SK-N-MC (cell line): ENCODE results near the gene COL27A1.
"Not testable (repeated sequence)": the region's sequence is repeated elsewhere in the genome, so short reads cannot be mapped to it uniquely, and the experiment has no call there.

Experiments used
- DNase-seq: peaks from one replicate; pipeline ENCODE4 v3.0.0-alpha.2; 2011; ENCODE audit warnings: low read depth, low spot score
- H3K27ac ChIP-seq: fragments of 200-600 bp; sonication (generic); 2 replicates; pipeline ENCODE4 v1.5.1; 2016; ENCODE audit warnings: mixed run types
- H3K36me3 ChIP-seq: fragments of 200-600 bp; sonication (generic); 2 replicates; pipeline ENCODE4 v1.6.1; 2017; ENCODE audit warnings: antibody characterized with exemption, low read length, mixed read lengths; ENCODE audit not compliant: insufficient read depth
- H3K4me3 ChIP-seq: fragments of 200-600 bp; sonication (generic); 2 replicates; pipeline ENCODE4 v1.5.1; 2016
- H3K9ac ChIP-seq: fragments of 200-600 bp; sonication (generic); 2 replicates; pipeline ENCODE4 v1.8.0; 2017; ENCODE audit warnings: mixed run types, mixed read lengths; ENCODE audit not compliant: insufficient read length
- H3K9me3 ChIP-seq: fragments of 200-600 bp; sonication (generic); 2 replicates; pipeline ENCODE4 v1.6.1; 2017; ENCODE audit warnings: low read depth, mild to moderate bottlenecking, antibody characterized with exemption, low read length, moderate library complexity, mixed read lengths
- EZH2 ChIP-seq: fragments of 200-600 bp; sonication (generic); IDR thresholded peaks from one replicate; pipeline ENCODE4 v1.6.1; 2017; ENCODE audit warnings: antibody characterized with exemption
- FOXP2 ChIP-seq: optimal IDR thresholded peaks from 2 replicates; pipeline ENCODE3; 2011; ENCODE audit warnings: mild to moderate bottlenecking, moderate library complexity; ENCODE audit not compliant: insufficient read depth; ENCODE audit errors: extremely low read length, control extremely low read depth
- POLR2AphosphoS5 ChIP-seq: IDR thresholded peaks from 2 replicates; pipeline ENCODE4 v1.6.1; 2012; ENCODE audit warnings: mild to moderate bottlenecking, low read depth, low read length, borderline replicate concordance

The COL27A1 gene

DNA sequence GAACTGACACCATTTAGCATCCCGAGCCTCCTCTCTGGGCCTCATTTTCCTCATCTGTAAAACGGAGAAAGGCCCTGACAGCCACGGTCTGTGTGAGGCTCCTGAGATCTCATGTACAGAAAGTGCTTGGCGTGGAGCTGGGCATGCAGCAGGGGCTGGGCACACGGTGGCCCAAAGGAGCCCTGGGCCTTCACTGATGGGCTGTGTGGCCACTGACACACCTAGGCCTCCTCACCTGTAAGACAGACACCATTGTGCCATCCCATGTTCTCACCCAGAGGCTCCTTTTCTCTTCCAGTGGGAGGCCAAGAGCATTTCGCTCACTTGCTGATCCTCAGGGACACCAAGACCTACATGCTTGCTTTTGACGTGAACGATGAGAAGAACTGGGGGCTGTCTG is 169.2 kb downstream of the COL27A1 start:
- no peak overlapping the region for H3K9ac ChIP-seq
- H3K27ac ChIP-seq, result no peak overlapping the region
- H3K4me3 ChIP-seq, result no peak overlapping the region
- no peak for DNase-seq
- H3K36me3 ChIP-seq, result no peaks in the 10 kb centered on the region
- no peak for TF ChIP-seq EZH2
- no peak for TF ChIP-seq POLR2AphosphoS5
- TF ChIP-seq FOXP2, result no peak
- no peaks in the 10 kb centered on the region for H3K9me3 ChIP-seq

DNA sequence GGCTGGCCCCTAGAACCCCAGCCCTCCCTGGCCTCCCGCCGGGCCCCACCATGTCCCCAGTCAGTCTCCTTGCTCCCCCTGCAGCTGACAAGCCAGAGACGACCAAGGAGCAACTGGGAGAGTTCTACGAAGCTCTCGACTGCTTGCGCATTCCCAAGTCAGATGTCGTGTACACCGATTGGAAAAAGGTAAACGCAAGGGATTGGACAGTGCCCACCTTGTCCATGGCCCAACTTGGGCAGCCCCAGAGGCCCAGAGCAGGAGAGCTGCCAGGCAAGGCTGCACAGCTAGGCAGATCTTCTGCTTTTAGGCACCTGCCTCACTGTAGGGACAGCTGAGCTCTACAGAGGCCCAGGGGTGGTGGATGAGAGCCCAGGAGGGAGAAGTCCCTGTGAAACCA is 169.6 kb downstream of the COL27A1 start:
- not testable (repeated sequence) for H3K27ac ChIP-seq, H3K9ac ChIP-seq, H3K36me3 ChIP-seq, H3K9me3 ChIP-seq, H3K4me3 ChIP-seq, DNase-seq

- H3K9ac ChIP-seq, H3K9me3 ChIP-seq, H3K36me3 ChIP-seq, DNase-seq, H3K4me3 ChIP-seq, H3K27ac ChIP-seq: not testable (repeated sequence)
These were observed 170.4 kb downstream of the COL27A1 start for GRCh38 chr9:114325684-114326254.

- Histone ChIP-seq H3K36me3 (no peaks in the 10 kb centered on the region), H3K4me3 (no peak overlapping the region), H3K27ac (no peak overlapping the region), H3K9ac (no peak overlapping the region), H3K9me3 (no peaks in the 10 kb centered on the region)
- no peak for DNase-seq
- TF ChIP-seq POLR2AphosphoS5 (no peak), FOXP2 (no peak), EZH2 (no peak)
These were observed 172.4 kb downstream of the COL27A1 start for GRCh38 chr9:114327749-114328148.

- H3K4me3 ChIP-seq, H3K9ac ChIP-seq, H3K36me3 ChIP-seq, DNase-seq, H3K27ac ChIP-seq, H3K9me3 ChIP-seq: not testable (repeated sequence)
These were observed 173.1 kb downstream of the COL27A1 start for GRCh38 chr9:114328357-114328820.

GRCh38 chr9:114328937-114329624 is 173.7 kb downstream of the COL27A1 start:
- H3K27ac ChIP-seq, H3K4me3 ChIP-seq, DNase-seq, H3K9ac ChIP-seq, H3K36me3 ChIP-seq, H3K9me3 ChIP-seq: not testable (repeated sequence)

- DNase-seq, H3K9ac ChIP-seq, H3K9me3 ChIP-seq, H3K27ac ChIP-seq, H3K36me3 ChIP-seq, H3K4me3 ChIP-seq: not testable (repeated sequence)
These were observed 174.3 kb downstream of the COL27A1 start, which contains the start of gene ORM2 for GRCh38 chr9:114329625-114330022. TSS of gene ORM2 (plus strand) at chr9:114329869. CDS start at chr9:114329905, 36 bp downstream.

GRCh38 chr9:114330636-114331035 is 175.3 kb downstream of the COL27A1 start:
- Histone ChIP-seq H3K36me3 (no peaks in the 10 kb centered on the region), H3K4me3 (no peak overlapping the region), H3K9me3 (no peaks in the 10 kb centered on the region), H3K27ac (no peak overlapping the region), H3K9ac (no peak overlapping the region)
- no peak for DNase-seq
- TF ChIP-seq POLR2AphosphoS5 (no peak), EZH2 (no peak), FOXP2 (no peak)

GRCh38 chr9:114331229-114332195 is 176.2 kb downstream of the COL27A1 start:
- H3K27ac ChIP-seq, H3K9ac ChIP-seq, H3K9me3 ChIP-seq, H3K36me3 ChIP-seq, H3K4me3 ChIP-seq, DNase-seq: not testable (repeated sequence)

- not testable (repeated sequence) for DNase-seq, H3K4me3 ChIP-seq, H3K9ac ChIP-seq, H3K36me3 ChIP-seq, H3K9me3 ChIP-seq, H3K27ac ChIP-seq
These were observed 177.2 kb downstream of the COL27A1 start for GRCh38 chr9:114332474-114333040.

- not testable (repeated sequence) for H3K36me3 ChIP-seq, H3K4me3 ChIP-seq, H3K9ac ChIP-seq, H3K27ac ChIP-seq, DNase-seq, H3K9me3 ChIP-seq
These were observed 178.4 kb downstream of the COL27A1 start for GRCh38 chr9:114333718-114334117.
